WTC11 (cell line): Measurements from ENCODE around the gene JMJD6. TPM values are rescaled to one million over a fixed set of nuclear protein-coding genes. Genes with fewer than 3 reads are reported as not detected.

Experiments
- ATAC-seq: fragments of 200-7000 bp; cut with Tn5 transposase; 2 replicates; pipeline ENCODE4 v1.10.0; 2021; ENCODE audit warnings: mild to moderate bottlenecking, moderate library complexity
- CTCF ChIA-PET: fragments of 300-600 bp; sonication (Branson Sonifier 250); formaldehyde crosslinking; loops from one replicate; lab custom pipeline; 2021; ENCODE audit warnings: antibody characterized with exemption; lab: Charles Lee
- POLR2A ChIA-PET: fragments of 350-600 bp; sonication (Branson Sonifier 250); formaldehyde crosslinking; loops from one replicate; lab custom pipeline; 2021; ENCODE audit warnings: antibody characterized with exemption; lab: Charles Lee
- DNase-seq: peaks from one replicate; pipeline ENCODE4 v3.0.0; 2021; ENCODE audit warnings: low spot score
- H3K27ac Mint-ChIP-seq: 2 replicates; pipeline ENCODE4 v1.8.0; 2021; ENCODE audit warnings: mixed read lengths
- H3K27me3 Mint-ChIP-seq: 2 replicates; pipeline ENCODE4 v1.8.0; 2021; ENCODE audit warnings: low read depth, mild to moderate bottlenecking, moderate library complexity, mixed read lengths
- H3K36me3 Mint-ChIP-seq: 2 replicates; pipeline ENCODE4 v1.8.0; 2021; ENCODE audit warnings: mixed read lengths
- H3K4me1 Mint-ChIP-seq: 2 replicates; pipeline ENCODE4 v1.8.0; 2022; ENCODE audit warnings: mixed read lengths
- H3K4me3 Mint-ChIP-seq: 2 replicates; pipeline ENCODE4 v1.8.0; 2021; ENCODE audit warnings: mild to moderate bottlenecking, moderate library complexity, mixed read lengths
- H3K9me3 Mint-ChIP-seq: 2 replicates; pipeline ENCODE4 v1.8.0; 2021; ENCODE audit warnings: mixed read lengths
- AFF4 ChIP-seq: sonication (generic); formaldehyde crosslinking; IDR thresholded peaks from 2 replicates; pipeline ENCODE4 v1.8.1; 2023; ENCODE audit warnings: mild to moderate bottlenecking, missing genetic modification reagents, borderline replicate concordance
- ATF6 ChIP-seq: sonication (generic); formaldehyde crosslinking; IDR thresholded peaks from 2 replicates; pipeline ENCODE4 v1.8.1; 2023; ENCODE audit warnings: mild to moderate bottlenecking, missing genetic modification reagents
- CBFB ChIP-seq: sonication (generic); formaldehyde crosslinking; IDR thresholded peaks from 2 replicates; pipeline ENCODE4 v1.8.1; 2022; ENCODE audit warnings: mild to moderate bottlenecking, low read depth, missing genetic modification reagents
- CREM ChIP-seq: sonication (generic); formaldehyde crosslinking; IDR thresholded peaks from 2 replicates; pipeline ENCODE4 v1.8.1; 2022; ENCODE audit warnings: mild to moderate bottlenecking, missing genetic modification reagents, moderate library complexity
- E2F4 ChIP-seq: sonication (generic); formaldehyde crosslinking; IDR thresholded peaks from 2 replicates; pipeline ENCODE4 v1.8.1; 2022; ENCODE audit warnings: low read depth, mild to moderate bottlenecking, moderate library complexity, missing genetic modification reagents, borderline replicate concordance
- FOXK1 ChIP-seq: sonication (generic); formaldehyde crosslinking; IDR thresholded peaks from 2 replicates; pipeline ENCODE4 v1.8.0; 2022; ENCODE audit warnings: mild to moderate bottlenecking, moderate library complexity, missing genetic modification reagents
- MLX ChIP-seq: sonication (generic); formaldehyde crosslinking; IDR thresholded peaks from 2 replicates; pipeline ENCODE4 v1.8.1; 2023; ENCODE audit warnings: mild to moderate bottlenecking, missing genetic modification reagents, moderate library complexity
- MXD4 ChIP-seq: fragments of 250-450 bp; sonication (Bioruptor Pico); IDR thresholded peaks from 2 replicates; pipeline ENCODE4 v1.8.0; 2021; ENCODE audit warnings: mild to moderate bottlenecking, moderate library complexity, borderline replicate concordance
- SOX15 ChIP-seq: fragments of 250-450 bp; sonication (Bioruptor Pico); IDR thresholded peaks from 2 replicates; pipeline ENCODE4 v1.9.0; 2021; ENCODE audit warnings: mild to moderate bottlenecking
- STAT6 ChIP-seq: sonication (generic); formaldehyde crosslinking; conservative IDR thresholded peaks from 2 replicates; pipeline ENCODE4 v1.8.1; 2023; ENCODE audit warnings: mild to moderate bottlenecking, low read depth, missing genetic modification reagents, moderate library complexity
- ZNF281 ChIP-seq: sonication (generic); formaldehyde crosslinking; IDR thresholded peaks from 2 replicates; pipeline ENCODE4 v1.8.0; 2023; ENCODE audit warnings: mild to moderate bottlenecking, missing genetic modification reagents
- ZNF396 ChIP-seq: fragments of 250-450 bp; sonication (Bioruptor Pico); IDR thresholded peaks from 2 replicates; pipeline ENCODE4 v1.8.0; 2021; ENCODE audit warnings: mild to moderate bottlenecking, moderate library complexity, borderline replicate concordance
- ZNF532 ChIP-seq: fragments of 250-450 bp; sonication (Bioruptor Pico); IDR thresholded peaks from 2 replicates; pipeline ENCODE4 v1.9.0; 2021; ENCODE audit warnings: mild to moderate bottlenecking, borderline replicate concordance
- total RNA-seq: library from RNA; stranded (reverse); gene quantifications from 3 replicates; pipeline ENCODE4 v1.2.3, GENCODE V29; 2021

JMJD6 gene
- total RNA-seq, 1 experiment from 2014 or later: 21.6 TPM

GRCh38 chr17:76683011-76683755 lies 43.2 kb downstream of the JMJD6 start:
- no peak overlapping the region for H3K4me3 Mint-ChIP-seq
- H3K9me3 Mint-ChIP-seq: no peaks in the 10 kb centered on the region
- POLR2A ChIA-PET: no interaction called here
- DNase-seq (peak; percentile 66), ATAC-seq (peak; percentile 39)
- H3K4me1 Mint-ChIP-seq: peaks cover 11% of the 10 kb centered on the region
- CTCF ChIA-PET: interaction anchor here (0.6 to 2.5 kb wide), 10 partner anchors 7 to 161 kb away, joined by 3 to 19 read pairs (median 6); no protein-coding TSS in a partner anchor
- H3K36me3 Mint-ChIP-seq: no peaks in the 10 kb centered on the region
- H3K27ac Mint-ChIP-seq: peak overlapping the region; percentile 27; the same call in 1 of the 2 replicates
- no peak for TF ChIP-seq ZNF281
- no peak for TF ChIP-seq E2F4 (CRISPR knock-in tag)
- no peak for TF ChIP-seq FOXK1 (CRISPR knock-in tag)
- no peak for TF ChIP-seq ATF6 (CRISPR knock-in tag)
- TF ChIP-seq AFF4 (CRISPR knock-in tag): no peak
- TF ChIP-seq STAT6 (CRISPR knock-in tag): no peak
- no peak for TF ChIP-seq SOX15 (CRISPR knock-in tag)
- no peaks in the 10 kb centered on the region for H3K27me3 Mint-ChIP-seq

- POLR2A ChIA-PET: no interaction called here
- H3K4me3 Mint-ChIP-seq: no peak overlapping the region
- CTCF ChIA-PET: interaction anchor here (0.6 to 2.6 kb wide), 28 partner anchors 8 to 533 kb away, joined by 3 to 69 read pairs (median 12); partner anchors contain the start of genes JMJD6, METTL23, MGAT5B and PRPSAP1
- TF ChIP-seq CREM (CRISPR knock-in tag) (no peak), ZNF396 (CRISPR knock-in tag) (no peak), MLX (CRISPR knock-in tag) (no peak), ZNF532 (CRISPR knock-in tag) (no peak), MXD4 (no peak), CBFB (CRISPR knock-in tag) (no peak)
Observed at GRCh38 chr17:76682296-76682695, 44.1 kb downstream of the JMJD6 start.

More at GRCh38 chr17:76682296-76682695, 44.1 kb downstream of the JMJD6 start:
- H3K9me3 Mint-ChIP-seq: no peaks in the 10 kb centered on the region
- no peaks in the 10 kb centered on the region for H3K36me3 Mint-ChIP-seq
- no peak overlapping the region for H3K27ac Mint-ChIP-seq
- H3K27me3 Mint-ChIP-seq: no peaks in the 10 kb centered on the region
- DNase-seq (no peak), ATAC-seq (no peak)
- H3K4me1 Mint-ChIP-seq: peaks cover 8% of the 10 kb centered on the region
